Suprapubic skin (tissue), 4 donors: ENCODE data around the gene TNFRSF8. TPM values are rescaled to one million over a fixed set of nuclear protein-coding genes. Genes with fewer than 3 reads are reported as not detected.

Source experiments
- DNase-seq, 2 donors: peaks; one replicate each; pipeline ENCODE4 v3.0.0-alpha.2; 2019; ENCODE audit warnings: low spot score in 2 of 2
- H3K27ac ChIP-seq: fragments of 200-600 bp; sonication (generic); one replicate; pipeline ENCODE4 v1.5.1; 2019
- H3K27me3 ChIP-seq: fragments of 200-600 bp; sonication (generic); one replicate; pipeline ENCODE4 v1.5.1; 2019
- H3K36me3 ChIP-seq: fragments of 200-600 bp; sonication (generic); one replicate; pipeline ENCODE4 v1.5.1; 2019
- H3K4me1 ChIP-seq: fragments of 200-600 bp; sonication (generic); one replicate; pipeline ENCODE4 v1.5.1; 2019
- H3K4me3 ChIP-seq: fragments of 200-600 bp; sonication (generic); one replicate; pipeline ENCODE4 v1.5.1; 2019; ENCODE audit warnings: mild to moderate bottlenecking
- H3K9me3 ChIP-seq: fragments of 200-600 bp; sonication (generic); one replicate; pipeline ENCODE4 v1.5.1; 2019
- EP300 ChIP-seq: sonication (generic); formaldehyde crosslinking; IDR thresholded peaks from one replicate; pipeline ENCODE4 v1.6.1; 2017; ENCODE audit warnings: antibody characterized with exemption
- POLR2A ChIP-seq, 2 donors: fragments of 450-650 bp; IDR thresholded peaks; one replicate each; pipeline ENCODE4 v1.6.1; 2017; ENCODE audit warnings: antibody characterized with exemption in 2 of 2, mild to moderate bottlenecking in 2 of 2, moderate library complexity in 2 of 2
- POLR2AphosphoS5 ChIP-seq, 3 donors: sonication (generic); formaldehyde crosslinking; IDR thresholded peaks; one replicate each; pipeline ENCODE4 v1.6.1; 2017; ENCODE audit warnings: antibody characterized with exemption in 3 of 3
- WGBS: methylation state at CpG from one replicate; pipeline ENCODE4 v1.1.5; 2018; 5-methylcytosine and 5-hydroxymethylcytosine counted together
- total RNA-seq, 4 donors: library from RNA; depleted of rRNA; stranded (reverse); fragments of >200 nt; gene quantifications; one replicate each; pipeline ENCODE4 v1.1.0, GENCODE V29; 2016
- TF ChIP-seq, protein P1 (sequence below), 2 donors: fragments of 200-600 bp in 1 of 2; fragments of 450-650 bp in 1 of 2; sonication (generic) in 1 of 2; IDR thresholded peaks; one replicate each; pipeline ENCODE4 v1.5.1; 2016 to 2019; ENCODE audit warnings: antibody characterized with exemption in 2 of 2, mild to moderate bottlenecking in 1 of 2, moderate library complexity in 1 of 2

The TNFRSF8 gene
- total RNA-seq, 4 donors from 2014 or later, result 0.30 to 1.2 (median 0.75) TPM

DNA sequence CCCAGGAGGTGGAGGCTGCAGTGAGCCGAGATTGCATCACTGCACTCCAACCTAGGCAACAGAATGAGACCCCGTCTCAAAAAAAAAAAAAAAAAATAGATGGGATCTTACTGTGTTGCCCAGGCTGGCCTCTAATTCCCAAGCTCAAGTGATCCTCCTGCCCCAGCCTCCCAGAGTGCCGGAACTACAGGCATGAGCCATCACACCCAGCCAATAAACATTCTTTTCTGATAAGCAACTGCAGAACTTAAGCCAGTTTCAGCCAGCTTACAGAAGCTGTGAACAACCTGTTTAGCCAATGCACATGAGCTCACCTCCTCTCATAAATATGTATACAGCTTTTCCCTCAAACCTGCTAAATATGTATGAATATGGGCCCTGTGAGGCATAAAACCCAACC, 46.9 kb upstream of the TNFRSF8 start:
- H3K9me3 ChIP-seq, result no peaks in the 10 kb centered on the region
- peaks cover 12% of the 10 kb centered on the region for H3K4me1 ChIP-seq
- H3K27ac ChIP-seq, result no peak overlapping the region
- no peak overlapping the region for H3K4me3 ChIP-seq
- WGBS, result 92% methylated on average over 3 of the region's 3 CpGs
- no peak for DNase-seq
- TF ChIP-seq EP300 (no peak), POLR2A (IDR thresholded peaks at IDR 0.05) (no peak), POLR2AphosphoS5 (IDR thresholded peaks at IDR 0.05) (no peak)
- TF ChIP-seq, protein P1, sequence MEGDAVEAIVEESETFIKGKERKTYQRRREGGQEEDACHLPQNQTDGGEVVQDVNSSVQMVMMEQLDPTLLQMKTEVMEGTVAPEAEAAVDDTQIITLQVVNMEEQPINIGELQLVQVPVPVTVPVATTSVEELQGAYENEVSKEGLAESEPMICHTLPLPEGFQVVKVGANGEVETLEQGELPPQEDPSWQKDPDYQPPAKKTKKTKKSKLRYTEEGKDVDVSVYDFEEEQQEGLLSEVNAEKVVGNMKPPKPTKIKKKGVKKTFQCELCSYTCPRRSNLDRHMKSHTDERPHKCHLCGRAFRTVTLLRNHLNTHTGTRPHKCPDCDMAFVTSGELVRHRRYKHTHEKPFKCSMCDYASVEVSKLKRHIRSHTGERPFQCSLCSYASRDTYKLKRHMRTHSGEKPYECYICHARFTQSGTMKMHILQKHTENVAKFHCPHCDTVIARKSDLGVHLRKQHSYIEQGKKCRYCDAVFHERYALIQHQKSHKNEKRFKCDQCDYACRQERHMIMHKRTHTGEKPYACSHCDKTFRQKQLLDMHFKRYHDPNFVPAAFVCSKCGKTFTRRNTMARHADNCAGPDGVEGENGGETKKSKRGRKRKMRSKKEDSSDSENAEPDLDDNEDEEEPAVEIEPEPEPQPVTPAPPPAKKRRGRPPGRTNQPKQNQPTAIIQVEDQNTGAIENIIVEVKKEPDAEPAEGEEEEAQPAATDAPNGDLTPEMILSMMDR (IDR thresholded peaks at IDR 0.05), result no peak
- H3K36me3 ChIP-seq, result peaks cover 17% of the 10 kb centered on the region
- no peaks in the 10 kb centered on the region for H3K27me3 ChIP-seq

DNA sequence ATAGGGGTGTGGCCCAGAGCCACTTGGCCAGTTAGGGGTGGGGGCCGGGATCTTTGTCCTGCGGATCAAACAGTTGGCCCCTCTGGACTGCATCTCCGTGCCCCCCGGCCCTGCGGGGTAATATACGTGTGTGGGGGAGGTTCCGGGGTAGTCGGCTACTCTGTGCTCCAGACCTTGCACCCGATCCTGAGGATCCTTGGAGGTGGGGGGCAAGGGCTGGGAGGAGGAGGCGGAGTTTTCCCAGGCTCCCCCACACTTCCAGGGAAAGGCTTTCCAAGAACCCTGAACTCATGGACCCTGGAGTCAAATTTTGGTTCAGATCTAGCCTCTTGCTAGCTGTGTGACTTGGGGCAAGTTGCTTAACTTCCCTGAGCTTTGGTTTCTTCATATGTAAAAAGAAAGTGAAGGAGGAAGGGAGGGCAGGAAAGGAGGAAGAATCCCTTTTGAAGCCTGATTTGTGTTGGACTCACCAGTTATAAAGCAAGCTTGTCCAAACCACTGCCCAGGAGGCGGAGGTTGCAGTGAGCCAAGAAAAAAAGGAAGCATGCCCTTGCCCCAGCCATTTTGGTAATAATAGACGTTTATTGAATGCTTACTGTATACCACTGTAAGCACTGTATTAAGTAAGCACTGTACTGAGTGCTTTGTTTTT, 43.1 kb upstream of the TNFRSF8 start:
- peak overlapping the region; percentile 88 for H3K4me3 ChIP-seq
- no peak for TF ChIP-seq POLR2A (IDR thresholded peaks at IDR 0.05)
- TF ChIP-seq, protein P1 (IDR thresholded peaks at IDR 0.05), result no peak
- TF ChIP-seq POLR2AphosphoS5 (IDR thresholded peaks at IDR 0.05), result no peak
- TF ChIP-seq EP300, result no peak
- DNase-seq, result no peak
- peaks cover 12% of the 10 kb centered on the region for H3K4me1 ChIP-seq
- H3K36me3 ChIP-seq, result peaks cover 28% of the 10 kb centered on the region
- no peaks in the 10 kb centered on the region for H3K9me3 ChIP-seq
- WGBS, result 8% methylated on average over 12 of the region's 12 CpGs
- no peaks in the 10 kb centered on the region for H3K27me3 ChIP-seq
- H3K27ac ChIP-seq, result peak overlapping the region; percentile 77

- 84% methylated on average over 6 of the region's 9 CpGs for WGBS
- Histone ChIP-seq H3K4me3 (no peak overlapping the region), H3K36me3 (peaks cover 43% of the 10 kb centered on the region), H3K27ac (no peak overlapping the region), H3K9me3 (no peaks in the 10 kb centered on the region), H3K27me3 (no peaks in the 10 kb centered on the region), H3K4me1 (peaks cover 12% of the 10 kb centered on the region)
- TF ChIP-seq, protein P1 (IDR thresholded peaks at IDR 0.05), result no peak
- TF ChIP-seq EP300 (no peak), POLR2AphosphoS5 (IDR thresholded peaks at IDR 0.05) (no peak), POLR2A (IDR thresholded peaks at IDR 0.05) (no peak)
- DNase-seq, result no peak
Observed at GRCh38 chr1:12021616-12022015, 41.5 kb upstream of the TNFRSF8 start.

GRCh38 chr1:12022036-12022435, 41.1 kb upstream of the TNFRSF8 start:
- 92% methylated on average over 5 of the region's 14 CpGs for WGBS
- Histone ChIP-seq H3K27ac (no peak overlapping the region), H3K4me3 (no peak overlapping the region), H3K9me3 (no peaks in the 10 kb centered on the region), H3K27me3 (no peaks in the 10 kb centered on the region), H3K36me3 (peaks cover 46% of the 10 kb centered on the region), H3K4me1 (peaks cover 12% of the 10 kb centered on the region)
- no peak for DNase-seq
- TF ChIP-seq POLR2A (IDR thresholded peaks at IDR 0.05), result no peak
- TF ChIP-seq, protein P1 (IDR thresholded peaks at IDR 0.05), result no peak
- TF ChIP-seq POLR2AphosphoS5 (IDR thresholded peaks at IDR 0.05), result no peak
- no peak for TF ChIP-seq EP300

DNA sequence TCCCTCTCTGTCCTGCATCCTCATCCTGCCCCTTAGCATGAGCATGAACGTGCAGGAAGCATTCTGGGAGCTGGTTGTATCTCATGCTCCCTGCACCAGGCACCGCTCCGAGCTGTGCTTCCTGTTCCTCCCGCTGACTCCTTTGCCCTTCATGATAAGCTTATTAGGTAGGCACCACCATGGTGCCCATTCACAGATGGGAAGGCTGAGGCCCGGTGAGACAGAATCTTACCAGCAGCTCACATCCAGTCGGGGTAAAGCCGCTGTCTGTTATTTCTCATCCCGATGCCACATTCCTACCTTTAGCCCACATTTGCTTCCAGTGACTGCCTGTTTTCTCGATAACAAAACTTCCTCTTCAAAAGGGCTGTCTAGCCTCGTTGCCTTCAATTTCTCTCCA, 36.5 kb upstream of the TNFRSF8 start:
- H3K27me3 ChIP-seq, result no peaks in the 10 kb centered on the region
- no peak overlapping the region for H3K4me3 ChIP-seq
- no peak overlapping the region for H3K27ac ChIP-seq
- peaks cover 87% of the 10 kb centered on the region for H3K36me3 ChIP-seq
- TF ChIP-seq POLR2AphosphoS5 (IDR thresholded peaks at IDR 0.05), result no peak
- no peak for TF ChIP-seq EP300
- no peak for TF ChIP-seq POLR2A (IDR thresholded peaks at IDR 0.05)
- TF ChIP-seq, protein P1 (IDR thresholded peaks at IDR 0.05), result no peak
- H3K9me3 ChIP-seq, result no peaks in the 10 kb centered on the region
- DNase-seq, result no peak
- no peaks in the 10 kb centered on the region for H3K4me1 ChIP-seq
- 94% methylated on average over 10 of the region's 10 CpGs for WGBS
